GM18870 (cell line): Measurements from ENCODE around the gene STAT4.
"Not testable (repeated sequence)": the region's sequence is repeated elsewhere in the genome, so short reads cannot be mapped to it uniquely, and the experiment has no call there.

Experiments used
- ATAC-seq: cut with Tn5 transposase; IDR thresholded peaks from one replicate; pipeline ENCODE4 v1.9.1; 2021; ENCODE audit warnings: moderate library complexity; ENCODE audit not compliant: unreplicated experiment

STAT4 gene

DNA sequence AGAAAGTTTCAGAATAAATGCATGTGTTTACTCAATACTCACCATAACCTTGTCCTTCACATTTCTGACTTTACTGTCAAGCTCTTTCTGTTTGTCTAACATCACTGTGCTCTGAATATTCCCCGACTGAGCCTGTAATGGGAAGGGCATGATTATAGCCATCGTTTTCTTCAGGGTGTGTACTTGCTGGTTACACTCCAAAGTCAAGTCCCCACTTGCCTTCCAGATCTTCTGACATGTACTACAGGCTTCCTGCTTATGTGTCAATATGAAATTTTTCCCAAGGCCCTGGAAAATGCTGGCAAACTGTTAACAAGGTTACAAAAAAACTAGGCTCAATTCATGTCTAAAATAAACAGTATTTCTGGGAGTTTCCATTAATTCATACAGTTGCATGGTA is 149.8 kb downstream of the STAT4 start:
- no peak for ATAC-seq

DNA sequence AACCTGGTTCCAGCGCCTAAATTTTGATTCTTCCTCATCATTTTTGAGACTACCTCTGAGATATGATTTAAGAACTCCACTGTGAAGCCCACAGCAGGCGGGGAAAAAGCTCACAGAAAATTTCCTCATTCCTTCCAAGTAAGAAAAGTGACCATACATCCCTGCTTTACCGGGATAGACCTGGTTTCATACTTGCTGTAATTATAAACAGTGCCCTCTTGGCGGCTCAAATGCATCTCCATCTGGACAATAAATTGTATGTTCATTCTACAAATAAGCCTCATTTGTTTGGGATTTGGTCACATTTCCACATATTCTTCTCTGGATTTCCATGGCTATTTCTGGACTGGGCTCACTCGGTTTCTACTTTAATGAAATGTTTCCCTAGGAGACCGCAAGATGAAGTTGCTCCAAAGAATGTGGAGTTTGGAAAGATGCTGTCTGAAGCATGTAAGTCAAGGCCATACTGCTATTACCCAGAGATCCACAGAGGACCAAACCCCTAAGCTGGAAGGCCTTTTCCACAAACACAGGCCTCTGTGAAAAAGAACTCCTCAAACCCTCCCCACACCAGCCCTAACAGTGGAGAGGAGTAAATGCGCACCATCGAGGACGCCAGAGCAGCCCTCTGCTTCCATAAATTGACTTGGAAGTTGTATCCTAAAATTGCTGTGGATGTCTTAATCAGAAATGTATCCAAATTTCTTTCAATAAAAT is 150.7 kb downstream of the STAT4 start:
- ATAC-seq = no peak

DNA sequence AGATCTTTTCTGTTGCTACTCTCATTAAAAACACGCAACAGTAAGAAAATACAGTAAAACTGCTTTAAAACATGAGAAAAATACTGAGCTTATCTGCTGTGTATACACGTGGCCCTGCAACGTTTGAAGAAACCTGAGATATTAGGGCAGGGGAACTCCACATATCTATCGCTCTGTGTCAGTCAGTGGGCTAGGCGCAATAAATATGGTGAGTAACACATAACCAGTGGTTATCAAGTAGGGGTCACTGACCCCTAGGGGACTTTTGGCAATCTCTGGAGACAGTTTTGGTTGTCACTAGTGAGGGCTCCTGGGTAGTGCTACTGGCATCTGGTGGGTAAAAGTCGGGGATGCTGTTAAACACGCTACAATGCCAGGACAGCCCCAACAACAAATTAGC is 151.7 kb downstream of the STAT4 start:
- no peak for ATAC-seq

DNA sequence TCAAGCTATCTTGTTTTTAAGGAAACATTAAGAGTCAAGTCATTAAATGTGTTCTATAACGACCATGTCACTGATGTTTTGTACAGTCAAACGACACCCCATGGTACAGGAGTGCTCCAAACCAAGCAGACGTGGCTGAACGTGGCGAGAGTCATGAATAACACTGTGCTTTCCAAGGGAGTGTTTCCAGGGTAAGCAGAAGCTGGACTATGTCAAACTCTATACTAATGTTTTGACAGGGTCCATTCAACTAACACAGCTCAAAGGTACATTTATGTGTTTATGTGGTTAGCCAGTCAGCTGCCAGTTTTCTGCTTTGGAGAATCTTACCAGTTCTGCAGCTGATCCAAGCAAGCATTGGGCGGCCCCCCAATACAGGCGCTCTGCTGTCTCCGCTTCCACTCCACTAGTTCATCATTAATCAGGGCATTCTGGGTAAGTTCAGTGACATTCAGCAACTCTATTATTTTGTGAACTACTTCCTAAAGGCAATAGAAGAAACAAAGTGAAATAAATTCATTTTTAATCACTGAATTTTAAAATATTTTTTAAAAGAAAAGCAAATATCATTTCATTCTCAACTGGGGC is 153.2 kb downstream of the STAT4 start:
- no peak for ATAC-seq

DNA sequence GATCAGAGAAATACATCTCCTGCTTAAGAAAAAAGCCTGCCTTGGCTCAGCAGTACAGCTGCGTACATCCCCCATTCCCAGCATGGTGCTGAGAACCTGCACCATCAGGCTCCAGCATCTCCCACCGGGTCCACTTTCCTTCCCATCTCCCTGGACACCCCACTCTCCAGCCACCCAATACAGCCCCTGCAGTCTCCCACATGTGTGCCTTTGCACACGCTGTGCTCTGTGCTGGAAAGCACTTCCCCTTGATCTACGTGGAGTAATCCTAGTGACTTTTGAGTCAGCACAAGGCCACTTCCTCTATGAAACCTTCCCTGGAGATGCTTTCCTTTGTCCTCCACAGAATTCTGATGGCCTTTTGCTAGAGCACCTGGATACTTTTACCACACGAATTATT is 153.8 kb downstream of the STAT4 start:
- no peak for ATAC-seq

DNA sequence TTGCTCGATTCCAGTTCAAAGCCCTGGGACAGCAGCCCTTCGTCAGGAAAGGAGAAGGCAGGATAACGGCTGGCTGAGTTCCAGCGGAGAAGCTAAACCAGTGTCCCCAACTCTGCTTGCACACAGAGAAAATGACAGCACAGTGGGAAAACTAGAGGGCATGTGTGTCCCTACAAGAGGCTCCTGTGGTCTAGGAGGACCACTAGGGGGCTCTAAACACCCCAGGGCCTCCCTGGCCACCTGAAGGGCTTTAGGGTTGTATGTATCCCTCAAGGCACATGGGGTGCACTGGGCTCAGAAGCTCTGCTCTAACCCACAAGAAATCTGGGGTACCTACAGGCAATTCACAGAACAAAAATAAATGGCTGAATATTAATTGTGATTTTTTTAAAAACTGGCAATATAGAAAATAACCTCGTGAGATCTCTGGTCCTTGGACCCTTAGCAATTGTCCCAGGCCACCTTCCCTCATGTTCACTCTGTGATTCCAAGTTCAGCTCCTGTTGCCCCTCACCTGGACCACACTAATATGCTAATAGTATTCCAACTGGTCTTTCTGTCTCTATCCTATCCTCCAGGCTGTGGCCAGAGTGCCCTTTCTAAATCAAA is 154.4 kb downstream of the STAT4 start:
- ATAC-seq = no peak

DNA sequence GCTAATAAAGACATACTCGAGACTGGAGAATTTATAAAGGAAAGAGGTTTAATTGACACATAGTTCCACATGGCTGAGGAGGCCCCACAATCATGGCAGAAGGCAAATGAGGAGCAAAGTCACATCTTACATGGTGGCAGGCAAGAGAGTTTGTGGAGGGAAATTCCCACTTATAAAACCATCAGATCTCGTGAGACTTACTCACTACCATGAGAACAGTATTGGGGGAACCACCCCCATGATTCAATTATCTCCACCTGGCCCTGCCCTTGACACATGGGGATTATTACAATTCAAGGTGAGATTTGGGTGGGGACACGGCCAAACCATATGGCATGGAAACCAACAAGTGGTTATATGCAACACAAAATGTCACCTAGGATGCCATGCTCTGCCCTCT is 155.5 kb downstream of the STAT4 start:
- not testable (repeated sequence) for ATAC-seq

DNA sequence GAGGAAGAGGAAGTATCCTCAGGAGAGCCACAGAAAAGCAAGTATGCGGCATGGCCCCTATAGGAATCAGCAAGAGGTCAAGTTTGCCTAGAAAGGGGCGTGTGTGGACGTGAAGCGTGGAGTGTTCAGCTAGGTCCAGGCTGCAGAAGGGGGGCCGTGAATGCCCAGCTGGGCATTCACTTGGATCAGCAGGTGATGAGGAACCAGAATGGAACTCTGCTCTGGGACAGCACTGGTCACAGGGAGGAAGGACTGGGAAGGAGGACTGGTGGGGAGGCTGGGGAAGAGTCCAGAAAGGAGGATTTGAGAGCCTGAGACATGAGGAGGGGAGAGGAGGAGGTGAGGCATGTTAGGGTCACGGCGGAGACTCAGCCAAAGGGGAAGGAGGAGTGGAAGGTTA is 156.6 kb downstream of the STAT4 start:
- no peak for ATAC-seq

DNA sequence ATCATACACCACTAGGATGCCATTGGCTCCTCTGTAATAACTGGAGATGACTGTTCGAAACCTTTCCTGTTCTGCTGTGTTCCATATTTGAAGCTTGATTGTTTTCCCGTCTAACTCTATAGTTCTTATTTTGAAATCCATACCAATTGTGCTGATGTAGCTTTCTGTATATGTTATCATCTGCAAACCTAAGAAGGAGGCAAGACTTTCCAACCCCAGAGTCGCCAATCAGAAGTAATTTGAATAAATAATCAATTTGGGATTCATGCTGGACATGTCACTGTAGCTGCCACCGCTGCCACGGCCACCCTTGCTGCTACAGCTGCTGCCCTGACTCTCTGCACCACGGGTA is 157.5 kb downstream of the STAT4 start:
- ATAC-seq = no peak

DNA sequence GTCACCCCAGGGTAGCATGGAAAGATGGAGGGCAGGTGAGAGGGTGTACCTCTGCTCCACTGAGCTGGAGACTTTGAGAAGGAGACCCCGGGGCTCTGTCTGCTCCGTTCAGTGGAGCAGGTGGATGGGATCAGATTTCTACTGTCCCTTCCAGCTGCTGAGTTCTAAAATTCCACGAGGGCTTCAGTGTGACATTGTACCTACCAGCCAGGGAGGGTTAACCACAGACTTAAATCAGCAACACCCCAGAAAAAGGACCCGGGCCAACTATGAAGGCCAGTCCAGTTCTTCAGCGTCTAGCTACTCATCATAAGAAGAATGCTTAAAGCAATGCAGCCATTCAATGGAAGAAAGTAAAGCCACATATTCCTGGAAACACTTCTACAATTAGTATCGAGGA is 160.7 kb downstream of the STAT4 start:
- no peak for ATAC-seq

DNA sequence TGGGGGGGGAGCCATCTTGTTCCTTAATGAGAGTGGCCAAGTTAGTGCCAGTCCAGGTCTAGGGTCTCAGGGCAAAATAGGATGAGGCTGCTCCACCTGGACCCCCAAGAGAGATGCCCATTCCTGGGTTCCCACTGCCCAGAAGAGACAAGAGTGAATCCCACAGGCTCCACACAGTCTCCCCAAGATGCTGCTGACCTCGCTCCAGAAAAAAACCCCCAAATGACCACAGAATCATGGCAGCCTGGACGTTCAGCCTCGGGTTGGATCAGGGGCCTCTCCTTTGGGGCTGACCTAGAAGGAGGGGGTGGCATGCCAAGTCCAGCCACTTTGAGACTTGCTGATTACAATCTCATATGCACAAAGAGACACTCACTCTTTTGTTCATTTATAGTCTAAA is 161.9 kb downstream of the STAT4 start:
- ATAC-seq = no peak

DNA sequence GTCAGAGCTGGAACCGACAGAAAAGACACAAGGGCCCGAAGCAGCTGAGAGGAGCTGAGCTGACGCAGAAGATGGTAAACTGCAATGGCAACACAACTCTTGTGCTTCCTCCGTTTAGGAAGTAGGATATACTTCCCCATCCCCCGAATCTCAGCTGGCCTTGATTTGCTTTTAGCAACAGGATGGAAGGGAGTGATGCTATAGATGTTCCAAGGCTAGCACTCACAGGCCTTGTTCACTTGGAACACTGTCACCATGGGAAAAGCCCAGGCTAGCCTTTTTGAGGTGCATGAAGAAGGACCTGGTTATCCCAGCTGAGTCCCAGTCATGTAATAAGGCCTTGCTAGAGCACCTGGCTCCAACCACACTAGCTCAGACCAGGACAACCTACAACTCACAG is 162.9 kb downstream of the STAT4 start:
- ATAC-seq = no peak

DNA sequence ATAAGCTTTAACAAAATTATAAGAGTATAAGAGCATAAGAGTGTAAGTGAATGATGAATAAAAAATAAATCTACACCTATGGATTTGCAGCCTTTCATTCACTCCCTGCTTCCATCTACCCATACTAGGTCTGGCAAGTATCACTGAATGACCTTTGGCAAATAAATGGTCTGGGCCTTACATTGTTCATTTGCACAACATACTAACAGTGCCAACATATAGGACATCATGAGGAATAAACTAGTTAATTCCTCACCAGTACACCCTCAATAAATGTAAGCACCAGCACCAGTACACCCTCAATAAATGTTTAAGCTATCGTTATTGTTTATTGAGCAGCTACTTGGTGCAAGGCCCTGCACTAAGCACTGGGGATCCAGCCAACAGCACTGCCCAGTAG is 163.7 kb downstream of the STAT4 start:
- ATAC-seq = no peak

DNA sequence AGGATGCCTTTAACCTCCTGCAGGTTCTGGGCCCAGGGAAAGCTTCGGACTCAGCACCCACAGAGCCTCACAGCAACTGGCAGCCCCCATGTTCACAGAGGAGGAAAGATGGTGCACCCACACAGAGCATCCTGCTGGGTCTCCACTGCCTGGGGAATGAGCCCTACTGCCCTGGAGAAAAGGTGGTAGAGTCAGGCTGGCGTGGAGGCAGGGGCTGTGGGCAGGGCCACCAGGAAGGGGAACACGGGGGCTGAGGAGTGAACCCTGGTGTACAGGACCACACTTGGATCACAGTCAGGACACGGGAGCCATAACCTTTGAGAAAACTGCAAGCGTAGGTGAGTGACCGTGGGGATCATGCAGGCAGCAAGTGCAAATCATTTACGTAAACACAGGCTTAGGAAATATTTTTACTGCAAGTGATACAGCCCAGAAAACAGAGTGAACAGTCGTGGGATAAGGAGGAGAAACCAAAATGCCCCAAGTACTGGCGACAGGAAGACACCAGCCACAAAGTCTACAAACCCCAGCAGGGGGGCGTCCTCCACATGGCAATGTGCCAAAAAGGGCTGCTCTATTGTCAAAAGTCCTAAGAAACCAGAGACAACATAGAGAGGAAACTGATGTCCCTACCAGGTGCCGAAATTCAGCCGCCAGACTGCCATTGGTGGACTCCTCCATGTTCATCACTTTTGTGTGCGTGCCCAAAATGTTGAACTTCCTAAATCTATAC is 164.4 kb downstream of the STAT4 start:
- no peak for ATAC-seq

DNA sequence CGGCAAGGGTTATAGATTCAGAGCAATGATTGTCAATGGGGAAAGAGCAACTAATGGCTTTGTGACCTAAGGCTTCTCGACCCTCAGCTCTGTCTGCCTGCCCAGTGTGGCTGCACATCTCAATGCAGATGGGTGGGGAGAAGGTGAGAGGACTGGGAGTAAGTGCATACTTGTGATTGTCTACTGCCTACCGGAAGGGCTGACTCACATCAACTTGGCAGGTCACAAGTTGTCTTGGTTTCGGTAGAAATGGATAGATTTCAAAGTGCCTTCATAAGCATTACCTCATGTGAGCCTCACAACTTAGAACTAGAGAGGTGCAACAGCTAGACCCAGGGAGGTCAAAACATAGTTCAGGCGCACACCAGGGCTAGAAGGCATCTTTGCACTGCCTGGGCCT is 166.2 kb downstream of the STAT4 start:
- no peak for ATAC-seq

DNA sequence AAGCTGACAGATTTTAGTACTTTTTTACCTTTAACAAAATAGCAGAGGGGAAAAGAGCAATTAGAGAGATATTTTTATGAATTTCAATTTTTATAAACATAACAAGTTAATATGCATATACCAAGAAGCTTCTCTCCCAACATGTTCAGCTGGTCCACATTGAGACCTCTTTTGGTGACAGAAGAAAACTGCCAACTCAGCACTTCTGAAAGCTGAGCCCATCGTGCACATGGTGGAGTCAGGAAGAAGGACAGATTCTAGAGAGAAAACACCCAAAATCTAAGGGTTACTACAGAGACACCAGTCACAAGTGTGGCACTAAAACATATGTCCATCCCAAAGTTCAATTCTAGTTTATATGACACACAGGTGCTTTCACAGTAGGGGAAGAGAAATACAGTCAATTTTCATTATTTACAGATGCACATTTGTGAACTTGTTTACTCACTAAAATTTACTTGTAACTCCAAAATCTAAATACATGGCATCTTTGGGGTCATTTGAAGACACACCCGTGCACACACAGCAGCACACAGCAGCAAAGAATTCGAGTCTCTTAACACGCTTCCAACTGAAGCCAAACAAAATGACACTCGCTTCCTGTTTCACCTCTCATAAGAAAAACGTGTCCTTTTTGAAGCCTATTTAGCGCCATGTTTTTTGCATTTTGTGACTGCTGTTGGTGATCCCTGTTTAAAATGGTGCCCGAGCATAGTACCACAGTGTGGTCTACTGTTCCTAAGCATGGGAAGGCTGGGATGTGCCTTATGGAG is 168.3 kb downstream of the STAT4 start:
- ATAC-seq = no peak

DNA sequence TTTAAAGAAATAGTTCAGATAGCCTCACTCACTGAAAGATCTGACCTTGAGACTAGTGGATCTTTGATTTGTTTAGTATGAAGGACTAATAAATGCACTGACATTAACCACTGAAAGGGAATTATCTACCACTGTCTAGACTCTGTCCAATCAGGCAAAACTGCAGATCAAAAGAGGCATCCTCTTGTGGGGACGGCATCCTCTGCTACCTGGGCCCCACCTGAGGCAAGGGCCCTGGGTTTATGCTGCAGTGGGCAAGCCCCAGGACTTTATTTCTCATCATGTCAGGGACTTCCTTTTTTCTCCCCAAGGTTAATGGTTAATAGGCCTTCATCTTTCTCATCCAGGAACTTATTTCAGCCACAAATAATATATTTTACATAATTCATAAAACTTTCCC is 169.1 kb downstream of the STAT4 start:
- ATAC-seq = no peak

DNA sequence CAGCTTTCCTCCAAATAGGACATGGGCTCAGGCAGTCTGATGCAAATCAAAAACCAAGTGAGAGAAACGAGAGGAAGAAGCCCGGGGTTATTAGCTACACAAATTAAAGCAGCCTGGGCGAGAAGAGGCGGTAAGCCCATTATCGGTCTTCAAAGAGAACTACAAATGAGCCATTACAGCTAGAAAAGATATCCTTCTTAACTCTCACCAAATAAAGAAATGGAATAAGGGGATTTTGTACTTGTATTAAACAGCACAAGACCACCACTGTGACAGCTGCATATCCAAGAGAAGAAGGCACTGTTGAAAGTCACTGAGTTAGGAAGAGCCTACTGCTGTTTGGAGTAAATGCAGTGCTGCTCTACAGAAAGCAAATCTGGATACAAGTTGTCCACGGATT is 169.5 kb downstream of the STAT4 start:
- ATAC-seq = no peak

DNA sequence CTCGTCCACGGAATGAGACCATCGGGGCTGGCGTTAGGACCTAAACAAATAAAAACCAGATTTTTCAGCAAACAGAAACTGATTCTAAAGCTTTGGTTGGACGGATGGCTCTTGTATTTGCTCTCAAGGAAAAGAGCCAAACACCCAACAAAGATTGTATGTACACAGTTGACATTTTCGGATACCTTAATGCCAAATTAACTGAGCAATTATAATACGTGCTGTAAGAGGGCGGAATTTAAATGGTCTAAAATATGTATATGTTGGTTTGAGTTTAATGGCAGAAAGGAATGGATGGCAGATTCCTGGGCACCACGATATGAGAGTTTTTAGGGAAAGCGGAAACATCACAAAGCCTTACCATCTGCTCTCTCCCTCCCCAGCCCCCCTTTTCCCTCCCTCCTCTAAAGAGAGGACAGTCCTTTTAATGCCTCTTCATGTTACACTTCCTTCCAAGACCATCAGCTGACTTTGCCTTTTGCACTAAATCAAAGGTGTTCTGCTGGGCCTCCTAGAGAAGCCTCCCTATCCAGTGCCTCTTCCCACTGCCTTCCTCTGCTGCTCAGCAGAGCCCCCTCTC is 170.1 kb downstream of the STAT4 start:
- no peak for ATAC-seq

DNA sequence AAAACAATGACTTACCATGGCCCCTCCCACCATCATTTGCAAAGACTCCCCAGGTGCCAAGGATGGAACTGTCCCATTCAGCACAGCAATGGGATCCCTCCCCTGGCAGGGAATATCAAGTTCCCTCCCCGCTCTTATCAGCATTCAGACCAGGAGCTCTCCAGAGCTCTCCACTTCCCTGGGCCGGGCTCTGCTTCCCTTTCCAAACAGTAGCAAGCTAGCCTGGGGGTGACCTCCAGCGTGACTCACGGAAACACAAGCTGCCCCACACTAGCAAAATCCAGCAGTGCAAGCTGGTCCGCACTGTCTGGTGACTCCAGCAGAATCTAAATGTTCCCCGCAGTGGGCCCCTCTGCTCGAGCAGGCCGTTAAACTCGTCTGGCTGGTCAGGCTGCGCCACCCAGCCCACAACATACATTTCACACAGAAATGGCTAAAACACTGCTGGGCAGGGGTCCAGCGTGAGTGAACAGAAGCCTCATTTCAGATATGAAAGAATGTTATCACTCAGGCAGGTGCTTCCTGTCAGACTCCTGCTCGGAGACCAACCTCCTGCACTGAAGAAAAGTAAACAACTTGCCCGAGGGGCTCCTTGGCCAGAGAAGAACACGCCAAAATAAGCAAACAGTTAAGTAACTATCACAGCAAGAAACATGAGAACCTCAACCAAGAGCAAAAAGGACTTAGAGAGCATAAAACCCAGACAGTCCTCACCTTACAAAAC is 170.7 kb downstream of the STAT4 start:
- no peak for ATAC-seq
